Measurements from ENCODE around the gene TCL1A. TPM values are rescaled to one million over a fixed set of nuclear protein-coding genes. Genes with fewer than 3 reads are reported as not detected.

TCL1A gene
- total and polyA plus RNA-seq, 4 donors: 0.21 to 5.0 (median 1.6) TPM

- no peaks in the 10 kb centered on the region for H3K27me3 ChIP-seq (ENCODE audit: control insufficient read depth in 3 of 3, insufficient read depth in 3 of 3, low read length in 2 of 3)
- H3K27ac ChIP-seq (ENCODE audit: low read depth in 1 of 2, low read length in 1 of 2): no peak overlapping the region
- peaks cover 0 to 12% (median 3%) of the 10 kb centered on the region in 4 donors for H3K9me3 ChIP-seq (ENCODE audit: control insufficient read depth in 4 of 4, insufficient read depth in 3 of 4, low read length in 3 of 4)
- no peak for DNase-seq
- 76 to 85% methylated on average over 5 of the region's 5 CpGs for WGBS, 2 donors
- no peak overlapping the region for H3K9ac ChIP-seq (ENCODE audit: insufficient read depth in 1 of 2, low read length in 2 of 2)
- TF ChIP-seq, protein P1, sequence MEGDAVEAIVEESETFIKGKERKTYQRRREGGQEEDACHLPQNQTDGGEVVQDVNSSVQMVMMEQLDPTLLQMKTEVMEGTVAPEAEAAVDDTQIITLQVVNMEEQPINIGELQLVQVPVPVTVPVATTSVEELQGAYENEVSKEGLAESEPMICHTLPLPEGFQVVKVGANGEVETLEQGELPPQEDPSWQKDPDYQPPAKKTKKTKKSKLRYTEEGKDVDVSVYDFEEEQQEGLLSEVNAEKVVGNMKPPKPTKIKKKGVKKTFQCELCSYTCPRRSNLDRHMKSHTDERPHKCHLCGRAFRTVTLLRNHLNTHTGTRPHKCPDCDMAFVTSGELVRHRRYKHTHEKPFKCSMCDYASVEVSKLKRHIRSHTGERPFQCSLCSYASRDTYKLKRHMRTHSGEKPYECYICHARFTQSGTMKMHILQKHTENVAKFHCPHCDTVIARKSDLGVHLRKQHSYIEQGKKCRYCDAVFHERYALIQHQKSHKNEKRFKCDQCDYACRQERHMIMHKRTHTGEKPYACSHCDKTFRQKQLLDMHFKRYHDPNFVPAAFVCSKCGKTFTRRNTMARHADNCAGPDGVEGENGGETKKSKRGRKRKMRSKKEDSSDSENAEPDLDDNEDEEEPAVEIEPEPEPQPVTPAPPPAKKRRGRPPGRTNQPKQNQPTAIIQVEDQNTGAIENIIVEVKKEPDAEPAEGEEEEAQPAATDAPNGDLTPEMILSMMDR (IDR thresholded peaks at IDR 0.05; ENCODE audit: control extremely low read depth, extremely low read depth): no peak
- no peak overlapping the region for H3K4me3 ChIP-seq
- H3K4me1 ChIP-seq (ENCODE audit: control insufficient read depth in 5 of 5, insufficient read depth in 5 of 5, low read length in 5 of 5): no peaks in the 10 kb centered on the region
- no peaks in the 10 kb centered on the region for H3K36me3 ChIP-seq (ENCODE audit: control insufficient read depth in 4 of 4, insufficient read depth in 4 of 4, low read length in 4 of 4)
- no peak for ATAC-seq (ENCODE audit: insufficient read depth, low FRiP score)
Observed at GRCh38 chr14:95725685-95726336, 11.9 kb upstream of the TCL1A start.

DNA sequence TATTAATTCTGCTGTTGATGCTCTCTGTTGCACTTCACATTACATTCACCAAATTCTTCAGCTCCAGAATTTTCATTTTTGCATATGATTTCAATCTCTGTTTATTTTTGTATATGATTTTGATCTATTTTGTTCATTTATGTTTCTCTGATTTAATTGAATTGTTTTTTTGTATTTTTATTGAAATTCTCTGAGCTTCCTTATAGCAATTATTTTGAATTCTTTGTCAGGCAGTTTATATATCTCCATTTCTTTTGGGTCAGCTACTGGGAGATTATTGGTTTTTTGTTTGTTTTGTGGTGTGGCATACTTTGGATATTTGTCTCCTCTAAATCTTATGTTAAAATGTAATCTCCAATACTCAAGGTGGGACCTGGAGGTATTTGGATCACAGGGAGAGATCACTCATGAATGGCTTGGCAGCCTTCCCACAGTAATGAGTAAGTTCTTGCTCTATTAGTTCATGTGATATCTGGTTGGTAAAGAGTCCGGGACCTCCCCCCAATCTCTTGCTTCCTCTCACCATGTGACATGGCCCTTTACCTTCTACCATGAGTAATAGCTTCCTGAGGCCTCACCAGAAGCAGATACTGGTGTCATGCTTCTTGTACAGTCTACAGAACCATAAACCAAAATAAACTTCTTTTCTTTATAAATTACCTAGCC, 8.7 kb upstream of the TCL1A start:
- TF ChIP-seq, protein P1 (IDR thresholded peaks at IDR 0.05; ENCODE audit: control extremely low read depth, extremely low read depth): no peak
- H3K4me1 ChIP-seq (ENCODE audit: control insufficient read depth in 5 of 5, insufficient read depth in 5 of 5, low read length in 5 of 5): no peaks in the 10 kb centered on the region
- 46 to 68% methylated on average over 1 of the region's 1 CpG for WGBS, 2 donors
- DNase-seq (no peak), ATAC-seq (ENCODE audit: insufficient read depth, low FRiP score) (no peak)
- H3K36me3 ChIP-seq (ENCODE audit: control insufficient read depth in 4 of 4, insufficient read depth in 4 of 4, low read length in 4 of 4): no peaks in the 10 kb centered on the region
- H3K9me3 ChIP-seq (ENCODE audit: control insufficient read depth in 4 of 4, insufficient read depth in 3 of 4, low read length in 3 of 4): peaks cover 0 to 12% (median 2%) of the 10 kb centered on the region in 4 donors
- no peak overlapping the region for H3K9ac ChIP-seq (ENCODE audit: insufficient read depth in 1 of 2, low read length in 2 of 2)
- H3K27ac ChIP-seq (ENCODE audit: low read depth in 1 of 2, low read length in 1 of 2): no peak overlapping the region
- no peak overlapping the region for H3K4me3 ChIP-seq
- H3K27me3 ChIP-seq (ENCODE audit: control insufficient read depth in 3 of 3, insufficient read depth in 3 of 3, low read length in 2 of 3): no peaks in the 10 kb centered on the region

- ATAC-seq (ENCODE audit: insufficient read depth, low FRiP score): no peak
Observed at GRCh38 chr14:95712398-95712797, 1.5 kb downstream of the TCL1A start.

More at GRCh38 chr14:95712398-95712797, 1.5 kb downstream of the TCL1A start:
- peaks cover 0 to 5% (median 4%) of the 10 kb centered on the region in 3 donors for H3K27me3 ChIP-seq (ENCODE audit: control insufficient read depth in 3 of 3, insufficient read depth in 3 of 3, low read length in 2 of 3)
- TF ChIP-seq, protein P1 (IDR thresholded peaks at IDR 0.05; ENCODE audit: control extremely low read depth, extremely low read depth): no peak
- no peak for DNase-seq
- no peak overlapping the region for H3K9ac ChIP-seq (ENCODE audit: insufficient read depth in 1 of 2, low read length in 2 of 2)
- H3K4me1 ChIP-seq (ENCODE audit: control insufficient read depth in 5 of 5, insufficient read depth in 5 of 5, low read length in 5 of 5): no peaks in the 10 kb centered on the region
- H3K36me3 ChIP-seq (ENCODE audit: control insufficient read depth in 4 of 4, insufficient read depth in 4 of 4, low read length in 4 of 4): no peaks in the 10 kb centered on the region
- 91 to 92% methylated on average over 9 of the region's 9 CpGs for WGBS, 2 donors
- H3K9me3 ChIP-seq (ENCODE audit: control insufficient read depth in 4 of 4, insufficient read depth in 3 of 4, low read length in 3 of 4): peaks cover 0 to 5% (median 0%) of the 10 kb centered on the region in 4 donors
- H3K4me3 ChIP-seq: no peak overlapping the region
- H3K27ac ChIP-seq (ENCODE audit: low read depth in 1 of 2, low read length in 1 of 2): no peak overlapping the region

Data from lung (tissue), 12 donors.